ENCODE data around the gene ZNF672. TPM values are rescaled to one million over a fixed set of nuclear protein-coding genes. Genes with fewer than 3 reads are reported as not detected.

The ZNF672 gene
- total RNA-seq, 1 experiment from 2014 or later, result 27.6 TPM

- TF ChIP-seq, protein P1, sequence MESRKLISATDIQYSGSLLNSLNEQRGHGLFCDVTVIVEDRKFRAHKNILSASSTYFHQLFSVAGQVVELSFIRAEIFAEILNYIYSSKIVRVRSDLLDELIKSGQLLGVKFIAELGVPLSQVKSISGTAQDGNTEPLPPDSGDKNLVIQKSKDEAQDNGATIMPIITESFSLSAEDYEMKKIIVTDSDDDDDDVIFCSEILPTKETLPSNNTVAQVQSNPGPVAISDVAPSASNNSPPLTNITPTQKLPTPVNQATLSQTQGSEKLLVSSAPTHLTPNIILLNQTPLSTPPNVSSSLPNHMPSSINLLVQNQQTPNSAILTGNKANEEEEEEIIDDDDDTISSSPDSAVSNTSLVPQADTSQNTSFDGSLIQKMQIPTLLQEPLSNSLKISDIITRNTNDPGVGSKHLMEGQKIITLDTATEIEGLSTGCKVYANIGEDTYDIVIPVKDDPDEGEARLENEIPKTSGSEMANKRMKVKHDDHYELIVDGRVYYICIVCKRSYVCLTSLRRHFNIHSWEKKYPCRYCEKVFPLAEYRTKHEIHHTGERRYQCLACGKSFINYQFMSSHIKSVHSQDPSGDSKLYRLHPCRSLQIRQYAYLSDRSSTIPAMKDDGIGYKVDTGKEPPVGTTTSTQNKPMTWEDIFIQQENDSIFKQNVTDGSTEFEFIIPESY (IDR thresholded peaks at IDR 0.05; ENCODE audit: extremely low read depth, insufficient replicate concordance, low read length), result no peak
These were observed 27.1 kb upstream of the ZNF672 start (continued) for GRCh38 chr1:248810727-248811513.

DNA sequence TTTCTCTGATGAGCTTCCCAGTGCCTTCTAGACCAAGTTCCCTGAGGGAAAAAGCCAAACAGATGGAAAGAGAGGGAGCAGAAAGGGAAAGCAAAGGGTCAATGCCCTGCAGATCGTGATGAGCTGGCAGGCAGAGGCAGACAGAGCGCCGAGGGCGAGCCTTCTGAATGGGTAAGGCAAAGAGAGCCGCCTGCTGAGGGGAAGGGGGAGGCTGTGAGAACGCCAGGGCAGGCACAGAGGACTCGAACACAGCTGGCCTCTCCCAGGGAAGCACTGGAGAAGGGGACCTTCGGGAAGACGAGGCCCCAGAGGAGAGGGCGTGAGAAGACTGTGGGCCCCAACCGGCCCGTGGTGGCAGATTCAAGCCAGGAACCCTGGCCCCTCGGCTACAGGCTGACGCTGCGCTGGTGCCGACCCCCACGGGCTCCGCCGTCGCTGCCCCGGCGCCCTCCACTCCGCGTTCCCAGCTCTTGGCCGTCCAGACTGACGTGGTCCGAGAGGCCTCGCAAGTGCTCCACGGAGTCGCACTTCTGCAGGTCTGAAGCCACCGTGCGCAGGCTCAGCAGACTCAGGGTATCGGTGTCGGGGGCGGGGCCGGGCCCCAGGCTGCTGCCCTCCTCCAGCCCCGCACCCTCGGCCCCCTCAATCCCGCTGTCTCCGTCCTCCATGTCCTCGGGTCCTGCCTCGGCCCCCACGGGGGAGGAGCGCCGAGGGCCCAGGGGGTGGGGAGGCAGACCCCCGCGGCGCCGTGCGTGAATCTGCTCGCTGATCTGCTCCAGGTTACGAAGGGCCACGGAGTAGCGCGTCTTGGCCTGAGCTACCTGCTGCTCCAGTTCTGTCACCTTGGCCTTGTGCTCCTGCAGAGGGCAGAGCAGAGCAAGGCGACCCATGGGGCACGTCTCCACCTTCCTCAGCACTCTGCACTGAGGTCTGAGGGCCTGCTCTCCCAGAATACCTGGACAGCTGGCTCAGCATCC lies 26.2 kb upstream of the ZNF672 start:
- Histone ChIP-seq H3K27me3 (ENCODE audit: insufficient read depth, low read length) (no peaks in the 10 kb centered on the region), H2AFZ (ENCODE audit: low read depth, low read length, poor library complexity, severe bottlenecking) (no peak overlapping the region), H3K27ac (ENCODE audit: low read depth, low read length) (no peak overlapping the region), H3K36me3 (ENCODE audit: control insufficient read depth in 1 of 2, insufficient read depth in 2 of 2, low read length in 2 of 2) (peaks cover 6 to 24% of the 10 kb centered on the region in 2 experiments; a peak in 3 of 4 replicates), H3K9me3 (ENCODE audit: control insufficient read depth in 1 of 2, insufficient read depth in 1 of 2, low read depth in 1 of 2, low read length in 2 of 2) (no peaks in the 10 kb centered on the region), H3K9ac (ENCODE audit: low read length) (no peak overlapping the region), H3K4me2 (ENCODE audit: low read length) (no peak overlapping the region), H3K4me1 (ENCODE audit: control insufficient read depth in 1 of 2, insufficient read depth in 2 of 2, low read length in 2 of 2) (no peaks in the 10 kb centered on the region), H4K20me1 (ENCODE audit: insufficient read depth) (no peaks in the 10 kb centered on the region), H3K79me2 (ENCODE audit: insufficient read depth, low read length) (no peaks in the 10 kb centered on the region), H3K4me3 (replicated peaks in 1 of 2; ENCODE audit: low read depth in 1 of 2, low read length in 2 of 2) (no peak overlapping the region), H3K9me2 (ENCODE audit: insufficient read depth) (no peaks in the 10 kb centered on the region)
- ATAC-seq, result peak; percentile 73
- no TSS peak for BruUV-seq (replicated peaks)
- TF ChIP-seq RAD21 (IDR thresholded peaks at IDR 0.05; ENCODE audit: low read depth) (0 out of 2 replicates have a peak, but pooled peaks have one; percentile 20), TCF7L2 (IDR thresholded peaks at IDR 0.05; ENCODE audit: borderline replicate concordance, extremely low read depth, insufficient read depth, insufficient read length) (no peak)
- POLR2A ChIA-PET, result no interaction called here
- RAD21 ChIA-PET (ENCODE audit: low non-redundant PET in 1 of 2, low total read pairs in 2 of 2, uncharacterized antibody in 2 of 2, unreplicated experiment in 2 of 2), result no interaction called here
- CTCF ChIA-PET, result no interaction called here
- no peak for DNase-seq (ENCODE audit: low read depth, low spot score)
- intact Hi-C loops (cut with micrococcal nuclease), result no loop called here
